IPS-NIHi7 (cell line): ENCODE results near the gene ANKRD39.
A peak's percentile ranks its signal among the peaks of the same experiment; 100 is the strongest.

Experiments used
- DNase-seq: peaks from one replicate; pipeline ENCODE4 v3.0.0; 2012; ENCODE audit warnings: mixed read lengths; ENCODE audit errors: extremely low spot score

ANKRD39 gene

GRCh38 chr2:96887493-96888012 is 29.7 kb upstream of the ANKRD39 start:
- no peak for DNase-seq

GRCh38 chr2:96885432-96886347 is 27.9 kb upstream of the ANKRD39 start:
- DNase-seq: no peak

GRCh38 chr2:96884299-96885094 is 26.7 kb upstream of the ANKRD39 start:
- DNase-seq: no peak

GRCh38 chr2:96883306-96883705 is 25.5 kb upstream of the ANKRD39 start:
- no peak for DNase-seq

- no peak for DNase-seq
Observed at GRCh38 chr2:96882906-96883305, 25.1 kb upstream of the ANKRD39 start.

- no peak for DNase-seq
Observed at GRCh38 chr2:96882230-96882629, 24.4 kb upstream of the ANKRD39 start.

- peak; percentile 73 for DNase-seq
Observed at GRCh38 chr2:96881349-96882195, 23.8 kb upstream of the ANKRD39 start.

GRCh38 chr2:96880891-96881273 is 23.1 kb upstream of the ANKRD39 start:
- no peak for DNase-seq

GRCh38 chr2:96879545-96880040 is 21.8 kb upstream of the ANKRD39 start:
- no peak for DNase-seq

GRCh38 chr2:96878796-96879544 is 21.2 kb upstream of the ANKRD39 start:
- no peak for DNase-seq

GRCh38 chr2:96878171-96878570 is 20.4 kb upstream of the ANKRD39 start:
- DNase-seq: no peak

- no peak for DNase-seq
Observed at GRCh38 chr2:96877631-96878092, 19.8 kb upstream of the ANKRD39 start.

GRCh38 chr2:96877042-96877451 is 19.2 kb upstream of the ANKRD39 start:
- DNase-seq: no peak

- DNase-seq: no peak
Observed at GRCh38 chr2:96876269-96877041, 18.6 kb upstream of the ANKRD39 start.

GRCh38 chr2:96875498-96876268 is 17.9 kb upstream of the ANKRD39 start:
- DNase-seq: peak; percentile 43

- no peak for DNase-seq
Observed at GRCh38 chr2:96874198-96874831, 16.5 kb upstream of the ANKRD39 start.

GRCh38 chr2:96873651-96874096 is 15.9 kb upstream of the ANKRD39 start:
- no peak for DNase-seq

GRCh38 chr2:96872591-96873349 is 15.0 kb upstream of the ANKRD39 start:
- DNase-seq: no peak
